Activated CD8-positive, alpha-beta T cell treated with anti-CD3 and anti-CD28 coated beads for 36 hours (primary cell): ENCODE data around the gene IRS1. TPM values are rescaled to one million over a fixed set of nuclear protein-coding genes. Genes with fewer than 3 reads are reported as not detected.

ENCODE experiments used
- ATAC-seq: fragments of 200-7000 bp; cut with Tn5 transposase; one replicate; pipeline ENCODE4 v1.10.0; 2021; ENCODE audit warnings: mild to moderate bottlenecking, moderate library complexity
- CTCF ChIA-PET: fragments of 350-600 bp; sonication (Branson Sonifier 250); formaldehyde crosslinking; loops from one replicate; lab custom pipeline; 2021; ENCODE audit warnings: antibody characterized with exemption; lab: Charles Lee
- POLR2A ChIA-PET: fragments of 350-600 bp; sonication (Branson Sonifier 250); formaldehyde crosslinking; loops from one replicate; lab custom pipeline; 2021; ENCODE audit warnings: antibody characterized with exemption; lab: Charles Lee
- DNase-seq: peaks from one replicate; pipeline ENCODE4 v3.0.0-alpha.2; 2020
- H3K27ac Mint-ChIP-seq: one replicate; pipeline ENCODE4 v1.8.0; 2021; ENCODE audit warnings: mild to moderate bottlenecking, mixed read lengths
- H3K27me3 Mint-ChIP-seq: one replicate; pipeline ENCODE4 v1.8.0; 2021; ENCODE audit warnings: mixed read lengths
- H3K36me3 Mint-ChIP-seq: one replicate; pipeline ENCODE4 v1.8.0; 2021; ENCODE audit warnings: low read depth, mixed read lengths
- H3K4me1 Mint-ChIP-seq: one replicate; pipeline ENCODE4 v1.8.0; 2021; ENCODE audit warnings: low read depth, mixed read lengths
- H3K4me3 Mint-ChIP-seq: one replicate; pipeline ENCODE4 v1.8.0; 2021; ENCODE audit warnings: mild to moderate bottlenecking, moderate library complexity, mixed read lengths
- H3K9me3 Mint-ChIP-seq: one replicate; pipeline ENCODE4 v1.8.0; 2021; ENCODE audit warnings: mixed read lengths
- CTCF ChIP-seq: fragments of 200-600 bp; IDR thresholded peaks from one replicate; pipeline ENCODE4 v1.8.0; 2022; ENCODE audit warnings: antibody characterized with exemption, mild to moderate bottlenecking
- intact Hi-C: fragments of 100-400 bp; cut with micrococcal nuclease; formaldehyde crosslinking; loops from one replicate; pipeline ENCODE4 v1.10.0; 2022
- total RNA-seq, 2 experiments: library from RNA; stranded (reverse); gene quantifications; one replicate each; pipeline ENCODE4 v1.2.3, GENCODE V29; 2021

Gene IRS1
- total RNA-seq, 2 experiments from 2014 or later: 3.5 to 4.0 TPM

GRCh38 chr2:226732478-226733188 lies 67.0 kb downstream of the IRS1 start:
- no peak for DNase-seq
- ChIA-PET POLR2A (interaction anchor here (1.2 kb wide), 1 partner anchor 10 kb away, joined by 3 read pairs; no protein-coding TSS in a partner anchor), CTCF (interaction anchor here (1.1 kb wide), 1 partner anchor 9 kb away, joined by 3 read pairs; no protein-coding TSS in a partner anchor)
- H3K27me3 Mint-ChIP-seq: peaks cover 4% of the 10 kb centered on the region
- intact Hi-C loops: no loop called here
- no peaks in the 10 kb centered on the region for H3K4me1 Mint-ChIP-seq
- peaks cover 2% of the 10 kb centered on the region for H3K9me3 Mint-ChIP-seq
- no peak for ATAC-seq
- TF ChIP-seq CTCF: no peak
- no peak overlapping the region for H3K4me3 Mint-ChIP-seq
- H3K27ac Mint-ChIP-seq: no peak overlapping the region
- peaks cover 2% of the 10 kb centered on the region for H3K36me3 Mint-ChIP-seq

DNA sequence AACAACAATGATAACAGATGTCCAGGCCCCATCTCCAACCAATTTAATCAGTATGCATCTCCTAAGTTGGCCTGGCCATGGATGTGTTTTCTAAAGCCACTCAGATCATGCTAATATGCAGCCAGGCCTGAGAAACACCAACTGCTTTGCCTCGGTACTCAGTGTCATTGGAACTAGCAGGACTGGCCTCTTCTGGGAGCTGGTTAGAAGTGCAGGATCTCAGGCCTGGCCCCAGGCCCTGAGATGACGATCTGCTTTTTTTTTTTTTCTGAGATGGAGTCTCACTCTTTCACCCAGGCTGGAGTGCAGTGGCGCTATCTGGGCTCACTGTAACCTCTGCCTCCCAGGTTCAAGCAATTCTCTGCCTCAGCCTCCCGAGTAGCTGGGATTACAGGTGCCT lies 69.1 kb downstream of the IRS1 start:
- TF ChIP-seq CTCF: no peak
- POLR2A ChIA-PET: no interaction called here
- intact Hi-C loops: no loop called here
- no peaks in the 10 kb centered on the region for H3K4me1 Mint-ChIP-seq
- CTCF ChIA-PET: no interaction called here
- peaks cover 7% of the 10 kb centered on the region for H3K27me3 Mint-ChIP-seq
- H3K9me3 Mint-ChIP-seq: no peaks in the 10 kb centered on the region
- H3K27ac Mint-ChIP-seq: no peak overlapping the region
- no peak for DNase-seq
- no peak overlapping the region for H3K4me3 Mint-ChIP-seq
- ATAC-seq: no peak
- H3K36me3 Mint-ChIP-seq: no peaks in the 10 kb centered on the region

- POLR2A ChIA-PET: no interaction called here
- TF ChIP-seq CTCF: no peak
- no peak for DNase-seq
Measured at GRCh38 chr2:226728996-226729395, 70.6 kb downstream of the IRS1 start.

DNA sequence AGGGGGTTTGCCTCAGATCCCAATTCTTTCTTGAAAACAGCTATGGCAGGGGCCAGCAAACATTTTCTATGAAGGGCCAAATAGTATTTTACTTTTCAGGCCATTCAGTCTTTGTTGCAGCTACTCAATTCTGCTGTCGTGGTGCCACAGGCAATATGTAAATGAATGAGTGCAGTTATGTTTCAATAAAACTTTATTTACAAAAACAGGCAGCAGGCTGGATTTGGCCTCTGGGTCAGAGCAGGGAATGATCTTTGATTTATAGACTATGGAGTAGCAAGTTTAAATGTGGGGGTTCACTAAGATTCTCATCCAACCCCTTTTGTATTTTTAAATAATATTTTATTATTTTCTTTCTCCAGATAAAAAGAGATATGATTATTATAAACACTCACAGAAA lies 72.4 kb downstream of the IRS1 start:
- H3K27ac Mint-ChIP-seq: no peak overlapping the region
- TF ChIP-seq CTCF: no peak
- DNase-seq (no peak), ATAC-seq (no peak)
- ChIA-PET POLR2A (no interaction called here), CTCF (interaction anchor here (1.1 kb wide), 1 partner anchor 71 kb away, joined by 3 read pairs; no protein-coding TSS in a partner anchor)
- no peaks in the 10 kb centered on the region for H3K9me3 Mint-ChIP-seq
- no peaks in the 10 kb centered on the region for H3K4me1 Mint-ChIP-seq
- intact Hi-C loops: no loop called here
- H3K4me3 Mint-ChIP-seq: no peak overlapping the region
- H3K27me3 Mint-ChIP-seq: peaks cover 19% of the 10 kb centered on the region
- no peaks in the 10 kb centered on the region for H3K36me3 Mint-ChIP-seq

More at GRCh38 chr2:226728996-226729395, 70.6 kb downstream of the IRS1 start:
- no peak overlapping the region for H3K4me3 Mint-ChIP-seq
- no peak overlapping the region for H3K27ac Mint-ChIP-seq
- CTCF ChIA-PET: no interaction called here
- ATAC-seq: no peak
- no peaks in the 10 kb centered on the region for H3K36me3 Mint-ChIP-seq
- H3K9me3 Mint-ChIP-seq: no peaks in the 10 kb centered on the region
- peaks cover 13% of the 10 kb centered on the region for H3K27me3 Mint-ChIP-seq
- intact Hi-C loops: no loop called here
- no peaks in the 10 kb centered on the region for H3K4me1 Mint-ChIP-seq

DNA sequence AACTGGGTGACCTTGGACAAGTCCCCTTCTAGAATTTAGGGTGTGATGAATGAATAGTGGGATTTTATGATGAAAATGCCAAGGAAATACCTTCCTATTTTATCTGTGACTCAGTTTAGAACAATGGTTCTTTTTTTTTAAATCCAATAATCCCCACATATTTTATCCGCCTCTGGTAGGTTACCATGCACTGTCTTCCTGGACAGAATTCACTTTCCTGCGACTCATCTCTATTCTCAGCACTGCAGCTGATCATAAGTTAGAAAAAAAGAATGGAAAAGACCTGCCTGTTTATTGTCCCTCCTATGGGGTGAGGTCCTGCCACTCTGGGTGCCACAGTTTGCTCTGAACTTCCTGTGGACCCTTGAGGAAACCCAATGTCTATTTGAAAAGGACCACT lies 73.1 kb downstream of the IRS1 start:
- Mint-ChIP-seq H3K27ac (no peak overlapping the region), H3K4me3 (no peak overlapping the region), H3K27me3 (peaks cover 19% of the 10 kb centered on the region), H3K9me3 (no peaks in the 10 kb centered on the region), H3K36me3 (no peaks in the 10 kb centered on the region), H3K4me1 (no peaks in the 10 kb centered on the region)
- no peak for TF ChIP-seq CTCF
- intact Hi-C loops: no loop called here
- no peak for ATAC-seq
- CTCF ChIA-PET: interaction anchor here (1.1 kb wide), 1 partner anchor 72 kb away, joined by 3 read pairs; no protein-coding TSS in a partner anchor
- DNase-seq: no peak
- POLR2A ChIA-PET: no interaction called here
